Gastroesophageal sphincter (tissue), 4 donors: Measurements from ENCODE around the gene ST6GALNAC3. TPM values are rescaled to one million over a fixed set of nuclear protein-coding genes. Genes with fewer than 3 reads are reported as not detected.
"Not testable (repeated sequence)": the region's sequence is repeated elsewhere in the genome, so short reads cannot be mapped to it uniquely, and the experiment has no call there.

Experiments used
- ATAC-seq: fragments of 150-250 bp; one replicate; pipeline ENCODE4 v1.9.1; 2016; ENCODE audit warnings: mild to moderate bottlenecking, moderate library complexity
- H3K27ac ChIP-seq, 4 donors: fragments of 200-600 bp; sonication (generic) in 3 of 4; 1 replicate in 3 of 4; 2 replicates in 1 of 4; pipeline ENCODE4 v1.5.1; 2016 to 2019
- H3K27me3 ChIP-seq: fragments of 200-600 bp; sonication (generic); one replicate; pipeline ENCODE4 v1.5.1; 2019
- H3K36me3 ChIP-seq, 2 donors: fragments of 200-600 bp; sonication (generic); one replicate each; pipeline ENCODE4 v1.5.1; 2019; ENCODE audit warnings: control low read depth in 1 of 2
- H3K4me1 ChIP-seq, 3 donors: fragments of 200-600 bp; sonication (generic); 1 replicate in 2 of 3; 2 replicates in 1 of 3; pipeline ENCODE4 v1.5.1; 2016 to 2019; ENCODE audit warnings: control low read depth in 2 of 3
- H3K4me3 ChIP-seq, 2 donors: fragments of 200-600 bp; sonication (generic); one replicate each; pipeline ENCODE4 v1.5.1; 2019; ENCODE audit warnings: mild to moderate bottlenecking in 1 of 2, moderate library complexity in 1 of 2
- H3K9me3 ChIP-seq, 3 donors: fragments of 200-600 bp; sonication (generic); one replicate each; pipeline ENCODE4 v1.5.1; 2017 to 2019; ENCODE audit warnings: control low read depth in 2 of 3
- CTCF ChIP-seq, 4 experiments: fragments of 200-600 bp in 2 of 4; fragments of 450-650 bp in 2 of 4; sonication (generic) in 1 of 4; IDR thresholded peaks; one replicate each; pipeline ENCODE4 v1.5.1; 2017 to 2019; ENCODE audit warnings: antibody characterized with exemption in 4 of 4, mild to moderate bottlenecking in 2 of 4, moderate library complexity in 2 of 4
- EP300 ChIP-seq: sonication (generic); formaldehyde crosslinking; IDR thresholded peaks from one replicate; pipeline ENCODE4 v1.6.1; 2017; ENCODE audit warnings: antibody characterized with exemption, mild to moderate bottlenecking
- POLR2A ChIP-seq, 2 donors: fragments of 450-650 bp; IDR thresholded peaks; one replicate each; pipeline ENCODE4 v1.6.1; 2017; ENCODE audit warnings: antibody characterized with exemption in 2 of 2, mild to moderate bottlenecking in 2 of 2, moderate library complexity in 1 of 2
- POLR2AphosphoS5 ChIP-seq: sonication (generic); formaldehyde crosslinking; IDR thresholded peaks from one replicate; pipeline ENCODE4 v1.6.1; 2017; ENCODE audit warnings: antibody characterized with exemption
- WGBS, 2 donors: methylation state at CpG; one replicate each; pipeline ENCODE4 v1.1.5; 2018; ENCODE audit warnings: low coverage in 1 of 2; 5-methylcytosine and 5-hydroxymethylcytosine counted together
- total RNA-seq, 4 donors: library from RNA; depleted of rRNA; stranded (reverse); fragments of >200 nt; gene quantifications; one replicate each; pipeline ENCODE4 v1.1.0, GENCODE V29; 2016

Gene ST6GALNAC3
- total RNA-seq, 4 donors from 2014 or later = 2.8 to 10.6 (median 3.3) TPM

- TF ChIP-seq CTCF (IDR thresholded peaks at IDR 0.05) (no peak), EP300 (no peak), POLR2AphosphoS5 (no peak), POLR2A (IDR thresholded peaks at IDR 0.05) (no peak)
- Histone ChIP-seq H3K4me1 (peaks cover 0 to 18% (median 4%) of the 10 kb centered on the region in 3 donors), H3K36me3 (no peaks in the 10 kb centered on the region), H3K9me3 (no peaks in the 10 kb centered on the region), H3K4me3 (no peak overlapping the region), H3K27ac (no peak overlapping the region), H3K27me3 (no peaks in the 10 kb centered on the region)
- peak; percentile 41 for ATAC-seq
- WGBS, 2 donors = 83 to 93% methylated on average over 1 to 2 of the region's 4 CpGs
Observed at GRCh38 chr1:76109404-76109803, 34.9 kb downstream of the ST6GALNAC3 start.

- 0 to 82% methylated on average over 1 to 2 of the region's 2 CpGs for WGBS, 2 donors
- Histone ChIP-seq H3K4me1 (peaks cover 0 to 18% (median 4%) of the 10 kb centered on the region in 3 donors), H3K4me3 (no peak overlapping the region), H3K27ac (no peak overlapping the region), H3K36me3 (no peaks in the 10 kb centered on the region), H3K9me3 (no peaks in the 10 kb centered on the region), H3K27me3 (no peaks in the 10 kb centered on the region)
- ATAC-seq = no peak
- TF ChIP-seq POLR2A (IDR thresholded peaks at IDR 0.05) = no peak
- TF ChIP-seq CTCF (IDR thresholded peaks at IDR 0.05) = no peak
- TF ChIP-seq EP300 = no peak
- no peak for TF ChIP-seq POLR2AphosphoS5
Observed at GRCh38 chr1:76109901-76110560, 35.5 kb downstream of the ST6GALNAC3 start.

GRCh38 chr1:76110666-76111065 is 36.1 kb downstream of the ST6GALNAC3 start:
- Histone ChIP-seq H3K27ac (no peak overlapping the region), H3K4me1 (peaks cover 0 to 18% (median 4%) of the 10 kb centered on the region in 3 donors), H3K4me3 (no peak overlapping the region), H3K9me3 (no peaks in the 10 kb centered on the region), H3K36me3 (no peaks in the 10 kb centered on the region), H3K27me3 (no peaks in the 10 kb centered on the region)
- ATAC-seq = no peak
- TF ChIP-seq POLR2AphosphoS5 (no peak), POLR2A (IDR thresholded peaks at IDR 0.05) (no peak), EP300 (no peak), CTCF (IDR thresholded peaks at IDR 0.05) (no peak)
- 53% methylated on average over 1 of the region's 1 CpG; no CpG with 5 or more reads in 1 of the 2 donors for WGBS, 2 donors

- no CpG with 5 or more reads among the region's 35 CpGs for WGBS, 2 donors
- not testable (repeated sequence) for H3K27me3 ChIP-seq, ATAC-seq, H3K4me3 ChIP-seq, H3K27ac ChIP-seq, H3K36me3 ChIP-seq, H3K9me3 ChIP-seq
- peaks cover 0 to 18% (median 4%) of the 10 kb centered on the region in 3 donors for H3K4me1 ChIP-seq
Observed at GRCh38 chr1:76112321-76112720, 37.8 kb downstream of the ST6GALNAC3 start.

GRCh38 chr1:76113446-76113845 is 38.9 kb downstream of the ST6GALNAC3 start:
- TF ChIP-seq CTCF (IDR thresholded peaks at IDR 0.05) = no peak
- no peak for TF ChIP-seq EP300
- no peak for TF ChIP-seq POLR2AphosphoS5
- no peak for TF ChIP-seq POLR2A (IDR thresholded peaks at IDR 0.05)
- H3K27ac ChIP-seq = no peak overlapping the region
- H3K27me3 ChIP-seq = no peaks in the 10 kb centered on the region
- no peak for ATAC-seq
- H3K9me3 ChIP-seq = no peaks in the 10 kb centered on the region
- peaks cover 0 to 18% (median 4%) of the 10 kb centered on the region in 3 donors for H3K4me1 ChIP-seq
- no peaks in the 10 kb centered on the region for H3K36me3 ChIP-seq
- no peak overlapping the region for H3K4me3 ChIP-seq
